HepG2 (cell line): ENCODE measurements around the gene GSTM1. TPM values are rescaled to one million over a fixed set of nuclear protein-coding genes. Genes with fewer than 3 reads are reported as not detected.
A peak's percentile ranks its signal among the peaks of the same experiment; 100 is the strongest.

Source experiments
- ATAD3A ChIP-seq: sonication (generic); formaldehyde crosslinking; IDR thresholded peaks from 2 replicates; pipeline ENCODE4 v1.4.0; 2020; ENCODE audit warnings: missing genetic modification reagents
- MBD4 ChIP-seq: IDR thresholded peaks from 2 replicates; pipeline ENCODE4 v1.6.1; 2012; ENCODE audit warnings: low read length, inconsistent platforms, borderline replicate concordance
- MIER3 ChIP-seq: IDR thresholded peaks from 2 replicates; pipeline ENCODE4 v1.6.1; 2016; ENCODE audit warnings: missing compliant biosample characterization, borderline replicate concordance
- NR2C2 ChIP-seq: sonication (generic); formaldehyde crosslinking; IDR thresholded peaks from 2 replicates; pipeline ENCODE4 v1.4.0; 2020; ENCODE audit warnings: missing genetic modification reagents, mild to moderate bottlenecking, moderate library complexity, borderline replicate concordance
- PAWR ChIP-seq: sonication (generic); formaldehyde crosslinking; IDR thresholded peaks from 2 replicates; pipeline ENCODE4 v1.4.0; 2020; ENCODE audit warnings: missing genetic modification reagents, mild to moderate bottlenecking, borderline replicate concordance
- PCBP1 ChIP-seq: fragments of 200-400 bp; formaldehyde crosslinking; IDR thresholded peaks from 2 replicates; pipeline ENCODE4 v1.6.1; 2017; ENCODE audit warnings: mild to moderate bottlenecking, low read depth, low read length, borderline replicate concordance
- TSC22D2 ChIP-seq: sonication (generic); formaldehyde crosslinking; IDR thresholded peaks from 2 replicates; pipeline ENCODE4 v1.5.1; 2020; ENCODE audit warnings: missing genetic modification reagents, mild to moderate bottlenecking, borderline replicate concordance
- ZBTB21 ChIP-seq: sonication (generic); formaldehyde crosslinking; IDR thresholded peaks from 2 replicates; pipeline ENCODE4 v1.4.0; 2020; ENCODE audit warnings: missing genetic modification reagents
- ZC3H13 ChIP-seq: sonication (generic); formaldehyde crosslinking; IDR thresholded peaks from 2 replicates; pipeline ENCODE4 v1.8.1; 2023; ENCODE audit warnings: mild to moderate bottlenecking, missing genetic modification reagents, moderate library complexity
- ZFP82 ChIP-seq: sonication (generic); formaldehyde crosslinking; IDR thresholded peaks from 2 replicates; pipeline ENCODE4 v1.5.1; 2020; ENCODE audit warnings: mild to moderate bottlenecking, missing genetic modification reagents, borderline replicate concordance
- ZNF263 ChIP-seq: sonication (generic); formaldehyde crosslinking; IDR thresholded peaks from 2 replicates; pipeline ENCODE4 v1.4.0; 2020; ENCODE audit warnings: missing genetic modification reagents
- ZNF329 ChIP-seq: sonication (generic); formaldehyde crosslinking; IDR thresholded peaks from 2 replicates; pipeline ENCODE4 v1.9.0; 2021; ENCODE audit warnings: low read depth, mild to moderate bottlenecking, missing genetic modification reagents
- ZNF407 ChIP-seq: sonication (generic); formaldehyde crosslinking; IDR thresholded peaks from one replicate; pipeline ENCODE4 v1.5.1; 2020; ENCODE audit warnings: mild to moderate bottlenecking, missing genetic modification reagents; ENCODE audit errors: not compliant biosample characterization
- ZNF703 ChIP-seq: sonication (generic); formaldehyde crosslinking; IDR thresholded peaks from 2 replicates; pipeline ENCODE4 v1.5.1; 2020; ENCODE audit warnings: missing genetic modification reagents, mild to moderate bottlenecking, moderate library complexity, borderline replicate concordance
- ZNF772 ChIP-seq: sonication (generic); formaldehyde crosslinking; IDR thresholded peaks from 2 replicates; pipeline ENCODE4 v1.5.0; 2020; ENCODE audit warnings: mild to moderate bottlenecking, missing genetic modification reagents
- polyA plus RNA-seq, 8 experiments: library from polyadenylated mRNA; depleted of rRNA in 3 of 8; stranded (reverse) in 7 of 8; unstranded in 1 of 8; fragments of >200 nt; fragmentation: Illumina TruSeq in 4 of 8; extraction: Trizol in 4 of 8; gene quantifications; 2 replicates each; pipeline versions ENCODE4 v1.2.1 to v1.2.3, GENCODE V29; 2011 to 2016; ENCODE audit warnings: low read depth in 4 of 8, missing spikeins in 1 of 8, mixed read lengths in 1 of 8; ENCODE audit not compliant: insufficient read depth in 1 of 8
- total RNA-seq, 5 experiments: library from RNA; depleted of rRNA; stranded (reverse); fragments of >200 nt; fragmentation: Illumina TruSeq; extraction: Trizol; gene quantifications; 2 replicates each; pipeline ENCODE4 v1.2.3, GENCODE V29; 2016; ENCODE audit warnings: low read depth in 1 of 5
- TF ChIP-seq, protein P1 (sequence below): sonication (generic); formaldehyde crosslinking; IDR thresholded peaks from 2 replicates; pipeline ENCODE4 v1.4.0; 2020; ENCODE audit warnings: missing genetic modification reagents, borderline replicate concordance

GSTM1 gene
- total and polyA plus RNA-seq, 2 of the 13 experiments (the other 11 are each of a cell fraction or from before 2014, with no cell fraction given): 0.42 TPM; not detected in 1

- TF ChIP-seq, protein P1, sequence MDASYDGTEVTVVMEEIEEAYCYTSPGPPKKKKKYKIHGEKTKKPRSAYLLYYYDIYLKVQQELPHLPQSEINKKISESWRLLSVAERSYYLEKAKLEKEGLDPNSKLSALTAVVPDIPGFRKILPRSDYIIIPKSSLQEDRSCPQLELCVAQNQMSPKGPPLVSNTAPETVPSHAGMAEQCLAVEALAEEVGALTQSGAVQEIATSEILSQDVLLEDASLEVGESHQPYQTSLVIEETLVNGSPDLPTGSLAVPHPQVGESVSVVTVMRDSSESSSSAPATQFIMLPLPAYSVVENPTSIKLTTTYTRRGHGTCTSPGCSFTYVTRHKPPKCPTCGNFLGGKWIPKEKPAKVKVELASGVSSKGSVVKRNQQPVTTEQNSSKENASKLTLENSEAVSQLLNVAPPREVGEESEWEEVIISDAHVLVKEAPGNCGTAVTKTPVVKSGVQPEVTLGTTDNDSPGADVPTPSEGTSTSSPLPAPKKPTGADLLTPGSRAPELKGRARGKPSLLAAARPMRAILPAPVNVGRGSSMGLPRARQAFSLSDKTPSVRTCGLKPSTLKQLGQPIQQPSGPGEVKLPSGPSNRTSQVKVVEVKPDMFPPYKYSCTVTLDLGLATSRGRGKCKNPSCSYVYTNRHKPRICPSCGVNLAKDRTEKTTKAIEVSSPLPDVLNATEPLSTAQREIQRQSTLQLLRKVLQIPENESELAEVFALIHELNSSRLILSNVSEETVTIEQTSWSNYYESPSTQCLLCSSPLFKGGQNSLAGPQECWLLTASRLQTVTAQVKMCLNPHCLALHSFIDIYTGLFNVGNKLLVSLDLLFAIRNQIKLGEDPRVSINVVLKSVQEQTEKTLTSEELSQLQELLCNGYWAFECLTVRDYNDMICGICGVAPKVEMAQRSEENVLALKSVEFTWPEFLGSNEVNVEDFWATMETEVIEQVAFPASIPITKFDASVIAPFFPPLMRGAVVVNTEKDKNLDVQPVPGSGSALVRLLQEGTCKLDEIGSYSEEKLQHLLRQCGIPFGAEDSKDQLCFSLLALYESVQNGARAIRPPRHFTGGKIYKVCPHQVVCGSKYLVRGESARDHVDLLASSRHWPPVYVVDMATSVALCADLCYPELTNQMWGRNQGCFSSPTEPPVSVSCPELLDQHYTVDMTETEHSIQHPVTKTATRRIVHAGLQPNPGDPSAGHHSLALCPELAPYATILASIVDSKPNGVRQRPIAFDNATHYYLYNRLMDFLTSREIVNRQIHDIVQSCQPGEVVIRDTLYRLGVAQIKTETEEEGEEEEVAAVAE (CRISPR knock-in tag): peak; percentile 85; the same call in 1 of the 2 replicates
- TF ChIP-seq MIER3 (peak; percentile 83; the same call in 1 of the 2 replicates), PAWR (0 out of 2 replicates have a peak, but pooled peaks have one; percentile 83), ZNF263 (peak; percentile 65; the same call in 1 of the 2 replicates), ZFP82 (no peak), ATAD3A (CRISPR knock-in tag) (no peak), ZBTB21 (CRISPR knock-in tag) (no peak), ZNF407 (CRISPR knock-in tag) (peak; percentile 77), ZNF703 (CRISPR knock-in tag) (no peak), ZNF329 (no peak), NR2C2 (CRISPR knock-in tag) (peak; percentile 76; the same call in 1 of the 2 replicates), PCBP1 (no peak), ZNF772 (CRISPR knock-in tag) (peak; percentile 47; the same call in 1 of the 2 replicates), ZC3H13 (CRISPR knock-in tag) (no peak), TSC22D2 (peak; percentile 69; the same call in 1 of the 2 replicates), MBD4 (no peak)
Measured at GRCh38 chr1:109655615-109656519, 31.8 kb upstream of the GSTM1 start, which contains the start of gene GSTM4 (continued).
